Fibroblast of skin of left biceps (primary cell): ENCODE measurements around the gene NRIP1.
A peak's percentile ranks its signal among the peaks of the same experiment; 100 is the strongest.

ENCODE experiments used
- DNase-seq, 2 experiments: peaks; one replicate each; pipeline ENCODE4 v3.0.0-alpha.2; 2013; ENCODE audit warnings: low read depth in 2 of 2

The NRIP1 gene

GRCh38 chr21:15009837-15010363 is 54.9 kb downstream of the NRIP1 start:
- peak; percentile 73 to 78 for DNase-seq

GRCh38 chr21:15007716-15008296 is 57.0 kb downstream of the NRIP1 start:
- no peak for DNase-seq

GRCh38 chr21:15006594-15007230 is 58.1 kb downstream of the NRIP1 start:
- no peak for DNase-seq

GRCh38 chr21:15005391-15005790 is 59.4 kb downstream of the NRIP1 start:
- no peak for DNase-seq

- no peak for DNase-seq
Observed at GRCh38 chr21:15004721-15005370, 60.0 kb downstream of the NRIP1 start.

GRCh38 chr21:15003463-15004135 is 61.2 kb downstream of the NRIP1 start:
- no peak for DNase-seq

GRCh38 chr21:15001857-15002606 is 62.8 kb downstream of the NRIP1 start:
- no peak for DNase-seq

GRCh38 chr21:15001113-15001512 is 63.7 kb downstream of the NRIP1 start:
- no peak for DNase-seq

GRCh38 chr21:15000081-15000480 is 64.7 kb downstream of the NRIP1 start:
- DNase-seq, result peak in 1 of 2 experiments; percentile 52

GRCh38 chr21:14998784-14999183 is 66.0 kb downstream of the NRIP1 start:
- no peak for DNase-seq

GRCh38 chr21:14998336-14998735 is 66.5 kb downstream of the NRIP1 start:
- DNase-seq, result no peak

GRCh38 chr21:14995695-14996490 is 68.9 kb downstream of the NRIP1 start:
- DNase-seq, result peak in 1 of 2 experiments; percentile 62

- DNase-seq, result no peak
Observed at GRCh38 chr21:14995226-14995625, 69.6 kb downstream of the NRIP1 start.

- no peak for DNase-seq
Observed at GRCh38 chr21:14993115-14993514, 71.7 kb downstream of the NRIP1 start.

GRCh38 chr21:14991957-14992356 is 72.8 kb downstream of the NRIP1 start:
- DNase-seq, result no peak

GRCh38 chr21:14989359-14989758 is 75.4 kb downstream of the NRIP1 start:
- DNase-seq, result no peak

GRCh38 chr21:14988760-14989159 is 76.0 kb downstream of the NRIP1 start:
- DNase-seq, result no peak

- no peak for DNase-seq
Observed at GRCh38 chr21:14987370-14988170, 77.2 kb downstream of the NRIP1 start.

GRCh38 chr21:14985306-14985705 is 79.5 kb downstream of the NRIP1 start:
- DNase-seq, result no peak

GRCh38 chr21:14982336-14982735 is 82.5 kb downstream of the NRIP1 start:
- DNase-seq, result no peak
